Mesenchymal stem cell (in vitro differentiated cells and primary cell): ENCODE results near the gene TMX1.

Source experiments
- DNase-seq: peaks from one replicate; pipeline ENCODE4 v3.0.0-alpha.2; 2013
- H2AFZ ChIP-seq: one replicate; pipeline ENCODE4 v1.6.1; 2013; ENCODE audit warnings: low read depth, mild to moderate bottlenecking, control low read depth, inconsistent platforms, low read length, moderate library complexity
- H2AK5ac ChIP-seq: 2 replicates; pipeline ENCODE4 v1.6.1; 2013; ENCODE audit warnings: low read length, moderate library complexity, mild to moderate bottlenecking, inconsistent platforms; ENCODE audit not compliant: severe bottlenecking
- H2BK120ac ChIP-seq: one replicate; pipeline ENCODE4 v1.6.1; 2013; ENCODE audit warnings: low read depth, mild to moderate bottlenecking, inconsistent platforms, low read length, moderate library complexity
- H2BK12ac ChIP-seq, 2 experiments: one replicate each; pipeline ENCODE4 v1.6.1; 2013; ENCODE audit warnings: inconsistent platforms in 2 of 2, low read length in 2 of 2, mild to moderate bottlenecking in 2 of 2, moderate library complexity in 2 of 2, control low read depth in 1 of 2
- H2BK15ac ChIP-seq: one replicate; pipeline ENCODE4 v1.6.1; 2013; ENCODE audit warnings: mild to moderate bottlenecking, low read depth, inconsistent platforms; ENCODE audit not compliant: poor library complexity, severe bottlenecking
- H2BK5ac ChIP-seq: 2 replicates; pipeline ENCODE4 v1.6.1; 2013; ENCODE audit warnings: low read depth, mild to moderate bottlenecking, low read length, control low read depth, inconsistent platforms; ENCODE audit not compliant: poor library complexity, severe bottlenecking
- H3K14ac ChIP-seq, 2 experiments: one replicate each; pipeline ENCODE4 v1.6.1; 2013; ENCODE audit warnings: inconsistent platforms in 2 of 2, low read length in 2 of 2, control low read depth in 1 of 2, mild to moderate bottlenecking in 1 of 2, moderate library complexity in 1 of 2
- H3K18ac ChIP-seq, 2 experiments: one replicate each; pipeline ENCODE4 v1.6.1; 2013; ENCODE audit warnings: inconsistent platforms in 2 of 2, low read length in 2 of 2, control low read depth in 1 of 2, low read depth in 1 of 2, mild to moderate bottlenecking in 1 of 2
- H3K23ac ChIP-seq, 2 experiments: one replicate each; pipeline ENCODE4 v1.6.1; 2013; ENCODE audit warnings: inconsistent platforms in 2 of 2, low read length in 2 of 2, mild to moderate bottlenecking in 2 of 2, moderate library complexity in 2 of 2, control low read depth in 1 of 2
- H3K27ac ChIP-seq: 2 replicates; pipeline ENCODE4 v1.5.1; 2013; ENCODE audit warnings: mild to moderate bottlenecking, moderate library complexity, low read length, control low read depth, inconsistent platforms; ENCODE audit not compliant: poor library complexity, severe bottlenecking
- H3K27me3 ChIP-seq, 2 experiments: 2 replicates each; pipeline versions ENCODE4 v1.6.1 to v1.7.0; 2013; ENCODE audit warnings: low read length in 2 of 2, mild to moderate bottlenecking in 2 of 2, moderate library complexity in 2 of 2, control low read depth in 1 of 2, inconsistent platforms in 1 of 2; ENCODE audit not compliant: control insufficient read depth in 1 of 2, insufficient read depth in 1 of 2
- H3K36me3 ChIP-seq, 2 experiments: 2 replicates each; pipeline versions ENCODE4 v1.6.1 to v1.7.0; 2013; ENCODE audit warnings: low read length in 2 of 2, control low read depth in 1 of 2, inconsistent platforms in 1 of 2, low read depth in 1 of 2, mild to moderate bottlenecking in 1 of 2; ENCODE audit not compliant: insufficient read depth in 2 of 2, control insufficient read depth in 1 of 2
- H3K4ac ChIP-seq, 2 experiments: one replicate each; pipeline ENCODE4 v1.6.1; 2013; ENCODE audit warnings: inconsistent platforms in 2 of 2, low read length in 2 of 2, mild to moderate bottlenecking in 2 of 2, moderate library complexity in 2 of 2, control low read depth in 1 of 2, low read depth in 1 of 2
- H3K4me1 ChIP-seq: 2 replicates; pipeline ENCODE4 v1.6.1; 2013; ENCODE audit warnings: low read depth, low read length, control low read depth; ENCODE audit not compliant: control insufficient read depth, insufficient read depth
- H3K4me2 ChIP-seq: 2 replicates; pipeline ENCODE4 v1.6.1; 2013; ENCODE audit warnings: low read length, mild to moderate bottlenecking, inconsistent platforms; ENCODE audit not compliant: poor library complexity, severe bottlenecking
- H3K4me3 ChIP-seq, 2 experiments: 2 replicates each; pipeline versions ENCODE4 v1.5.1 to v1.7.0; 2013; ENCODE audit warnings: low read length in 2 of 2, mild to moderate bottlenecking in 2 of 2, control low read depth in 1 of 2, low read depth in 1 of 2; ENCODE audit not compliant: insufficient read depth in 1 of 2
- H3K79me1 ChIP-seq: replicated peaks from 2 replicates; pipeline ENCODE4 v1.6.1; 2013; ENCODE audit warnings: mild to moderate bottlenecking, control low read depth, low read length, inconsistent platforms; ENCODE audit not compliant: poor library complexity, severe bottlenecking
- H3K9ac ChIP-seq: 2 replicates; pipeline ENCODE4 v1.7.0; 2013; ENCODE audit warnings: mild to moderate bottlenecking, low read length, moderate library complexity
- H3K9me3 ChIP-seq: 2 replicates; pipeline ENCODE4 v1.7.0; 2013; ENCODE audit warnings: mild to moderate bottlenecking, low read length; ENCODE audit not compliant: control insufficient read depth
- H4K8ac ChIP-seq: one replicate; pipeline ENCODE4 v1.6.1; 2013; ENCODE audit warnings: inconsistent platforms, mild to moderate bottlenecking, low read length, moderate library complexity
- H4K91ac ChIP-seq: one replicate; pipeline ENCODE4 v1.6.1; 2013; ENCODE audit warnings: mild to moderate bottlenecking, low read length, inconsistent platforms
- WGBS: methylation state at CpG from one replicate; pipeline ENCODE4 v1.1.7; 2013; ENCODE audit warnings: mixed read lengths; 5-methylcytosine and 5-hydroxymethylcytosine counted together

TMX1 gene

GRCh38 chr14:51248016-51248987, 8.3 kb downstream of the TMX1 start:
- Histone ChIP-seq H3K4me2 (no peak overlapping the region), H3K27ac (no peak overlapping the region), H3K4ac (no peak overlapping the region), H3K4me1 (no peaks in the 10 kb centered on the region), H3K14ac (no peak overlapping the region), H2BK15ac (no peak overlapping the region), H3K36me3 (peaks cover 2 to 82% of the 10 kb centered on the region in 2 experiments), H3K79me1 (peaks cover 20% of the 10 kb centered on the region), H3K4me3 (no peak overlapping the region), H4K91ac (no peak overlapping the region), H3K23ac (no peak overlapping the region), H2AFZ (no peak overlapping the region), H2AK5ac (no peak overlapping the region), H3K18ac (no peak overlapping the region), H3K9me3 (no peaks in the 10 kb centered on the region), H2BK12ac (no peak overlapping the region), H3K9ac (no peak overlapping the region), H2BK5ac (no peak overlapping the region), H4K8ac (no peak overlapping the region), H3K27me3 (no peaks in the 10 kb centered on the region), H2BK120ac (no peak overlapping the region)
- WGBS = 95% methylated on average over 3 of the region's 4 CpGs
- DNase-seq = no peak

GRCh38 chr14:51251486-51251885, 11.4 kb downstream of the TMX1 start:
- H3K4me2 ChIP-seq = no peak overlapping the region
- no peaks in the 10 kb centered on the region for H3K27me3 ChIP-seq
- no peak overlapping the region for H3K18ac ChIP-seq
- H2BK15ac ChIP-seq = no peak overlapping the region
- H3K9me3 ChIP-seq = no peaks in the 10 kb centered on the region
- H3K4me3 ChIP-seq = no peak overlapping the region
- H2BK5ac ChIP-seq = no peak overlapping the region
- H2AK5ac ChIP-seq = no peak overlapping the region
- no peak overlapping the region for H3K23ac ChIP-seq
- 96% methylated on average over 4 of the region's 4 CpGs for WGBS
- H2BK120ac ChIP-seq = no peak overlapping the region
- peaks cover 4 to 88% of the 10 kb centered on the region in 2 experiments for H3K36me3 ChIP-seq
- H3K4ac ChIP-seq = no peak overlapping the region
- no peak overlapping the region for H3K27ac ChIP-seq
- peaks cover 13% of the 10 kb centered on the region for H3K79me1 ChIP-seq
- H3K4me1 ChIP-seq = no peaks in the 10 kb centered on the region
- no peak overlapping the region for H4K8ac ChIP-seq
- H2AFZ ChIP-seq = no peak overlapping the region
- no peak overlapping the region for H4K91ac ChIP-seq
- no peak overlapping the region for H3K9ac ChIP-seq
- no peak for DNase-seq
- no peak overlapping the region for H2BK12ac ChIP-seq
- no peak overlapping the region for H3K14ac ChIP-seq

DNA sequence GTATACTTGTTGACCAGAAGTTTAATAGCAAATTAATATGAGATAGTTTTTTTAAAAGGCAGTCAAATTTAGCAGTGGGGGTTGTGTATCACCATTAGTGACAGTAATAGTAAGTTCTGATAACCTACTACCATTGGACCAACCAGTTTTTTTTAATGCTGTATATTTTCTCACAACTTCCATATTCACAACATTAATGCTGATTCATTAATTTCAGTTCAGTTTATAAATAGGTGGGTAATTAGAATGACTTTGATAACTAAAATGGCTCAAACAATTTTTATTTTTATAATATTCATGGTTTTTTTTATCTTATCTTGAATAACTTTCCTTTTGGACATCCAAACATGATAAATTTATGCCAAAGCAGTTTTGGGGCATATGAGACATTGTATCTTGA, 13.8 kb downstream of the TMX1 start:
- Histone ChIP-seq H2BK15ac (no peak overlapping the region), H2BK5ac (no peak overlapping the region), H2BK120ac (no peak overlapping the region), H3K79me1 (peaks cover 10% of the 10 kb centered on the region), H3K4me1 (no peaks in the 10 kb centered on the region), H3K9me3 (peaks cover 5% of the 10 kb centered on the region), H2AFZ (no peak overlapping the region), H2AK5ac (no peak overlapping the region), H4K91ac (no peak overlapping the region), H4K8ac (no peak overlapping the region), H3K14ac (no peak overlapping the region), H3K4me2 (no peak overlapping the region), H3K27ac (no peak overlapping the region), H3K4me3 (no peak overlapping the region), H3K27me3 (no peaks in the 10 kb centered on the region), H3K4ac (no peak overlapping the region), H3K36me3 (peaks cover 7 to 88% of the 10 kb centered on the region in 2 experiments), H3K23ac (no peak overlapping the region), H3K18ac (no peak overlapping the region), H2BK12ac (no peak overlapping the region), H3K9ac (no peak overlapping the region)
- DNase-seq = no peak

DNA sequence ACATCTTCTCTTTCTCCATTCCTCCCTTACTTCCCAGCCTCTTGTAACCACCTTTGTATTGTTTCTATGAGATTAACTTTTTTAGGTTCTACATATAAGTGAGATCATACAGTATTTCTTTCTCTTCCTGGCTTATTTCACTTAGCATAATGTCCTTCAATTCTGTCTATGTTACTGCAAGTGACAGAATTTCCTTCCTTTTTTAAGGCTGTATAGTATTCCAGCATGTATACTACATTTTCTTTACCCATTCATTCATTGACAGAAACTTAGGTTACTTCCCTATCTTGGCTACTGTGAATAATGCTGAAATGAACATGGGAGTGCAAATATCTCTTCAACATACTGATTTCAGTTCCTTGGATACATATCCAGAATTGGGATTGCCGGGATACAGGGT, 18.2 kb downstream of the TMX1 start:
- no peak overlapping the region for H3K14ac ChIP-seq
- no peak overlapping the region for H4K8ac ChIP-seq
- no peak for DNase-seq
- H3K27ac ChIP-seq = no peak overlapping the region
- H2AK5ac ChIP-seq = no peak overlapping the region
- H2BK15ac ChIP-seq = no peak overlapping the region
- H3K4me2 ChIP-seq = no peak overlapping the region
- no peak overlapping the region for H2AFZ ChIP-seq
- H4K91ac ChIP-seq = no peak overlapping the region
- H2BK12ac ChIP-seq = no peak overlapping the region
- WGBS = no CpG with 5 or more reads among the region's 1 CpG
- no peak overlapping the region for H3K18ac ChIP-seq
- peaks cover 4% of the 10 kb centered on the region for H3K79me1 ChIP-seq
- H3K23ac ChIP-seq = no peak overlapping the region
- peaks cover 6 to 47% of the 10 kb centered on the region in 2 experiments for H3K36me3 ChIP-seq
- H2BK5ac ChIP-seq = no peak overlapping the region
- H3K9ac ChIP-seq = no peak overlapping the region
- no peaks in the 10 kb centered on the region for H3K27me3 ChIP-seq
- H3K4me3 ChIP-seq = no peak overlapping the region
- H3K9me3 ChIP-seq = peaks cover 5% of the 10 kb centered on the region
- no peak overlapping the region for H3K4ac ChIP-seq
- H3K4me1 ChIP-seq = no peaks in the 10 kb centered on the region
- no peak overlapping the region for H2BK120ac ChIP-seq
